SK-N-MC (cell line): ENCODE data around the gene MTG2.

Source experiments
- DNase-seq: peaks from one replicate; pipeline ENCODE4 v3.0.0-alpha.2; 2011; ENCODE audit warnings: low read depth, low spot score
- H3K27ac ChIP-seq: fragments of 200-600 bp; sonication (generic); 2 replicates; pipeline ENCODE4 v1.5.1; 2016; ENCODE audit warnings: mixed run types
- H3K36me3 ChIP-seq: fragments of 200-600 bp; sonication (generic); 2 replicates; pipeline ENCODE4 v1.6.1; 2017; ENCODE audit warnings: antibody characterized with exemption, low read length, mixed read lengths; ENCODE audit not compliant: insufficient read depth
- H3K4me3 ChIP-seq: fragments of 200-600 bp; sonication (generic); 2 replicates; pipeline ENCODE4 v1.5.1; 2016
- H3K9ac ChIP-seq: fragments of 200-600 bp; sonication (generic); 2 replicates; pipeline ENCODE4 v1.8.0; 2017; ENCODE audit warnings: mixed run types, mixed read lengths; ENCODE audit not compliant: insufficient read length
- H3K9me3 ChIP-seq: fragments of 200-600 bp; sonication (generic); 2 replicates; pipeline ENCODE4 v1.6.1; 2017; ENCODE audit warnings: low read depth, mild to moderate bottlenecking, antibody characterized with exemption, low read length, moderate library complexity, mixed read lengths
- EZH2 ChIP-seq: fragments of 200-600 bp; sonication (generic); IDR thresholded peaks from one replicate; pipeline ENCODE4 v1.6.1; 2017; ENCODE audit warnings: antibody characterized with exemption
- FOXP2 ChIP-seq: optimal IDR thresholded peaks from 2 replicates; pipeline ENCODE3; 2011; ENCODE audit warnings: mild to moderate bottlenecking, moderate library complexity; ENCODE audit not compliant: insufficient read depth; ENCODE audit errors: extremely low read length, control extremely low read depth
- POLR2AphosphoS5 ChIP-seq: IDR thresholded peaks from 2 replicates; pipeline ENCODE4 v1.6.1; 2012; ENCODE audit warnings: mild to moderate bottlenecking, low read depth, low read length, borderline replicate concordance

The MTG2 gene

DNA sequence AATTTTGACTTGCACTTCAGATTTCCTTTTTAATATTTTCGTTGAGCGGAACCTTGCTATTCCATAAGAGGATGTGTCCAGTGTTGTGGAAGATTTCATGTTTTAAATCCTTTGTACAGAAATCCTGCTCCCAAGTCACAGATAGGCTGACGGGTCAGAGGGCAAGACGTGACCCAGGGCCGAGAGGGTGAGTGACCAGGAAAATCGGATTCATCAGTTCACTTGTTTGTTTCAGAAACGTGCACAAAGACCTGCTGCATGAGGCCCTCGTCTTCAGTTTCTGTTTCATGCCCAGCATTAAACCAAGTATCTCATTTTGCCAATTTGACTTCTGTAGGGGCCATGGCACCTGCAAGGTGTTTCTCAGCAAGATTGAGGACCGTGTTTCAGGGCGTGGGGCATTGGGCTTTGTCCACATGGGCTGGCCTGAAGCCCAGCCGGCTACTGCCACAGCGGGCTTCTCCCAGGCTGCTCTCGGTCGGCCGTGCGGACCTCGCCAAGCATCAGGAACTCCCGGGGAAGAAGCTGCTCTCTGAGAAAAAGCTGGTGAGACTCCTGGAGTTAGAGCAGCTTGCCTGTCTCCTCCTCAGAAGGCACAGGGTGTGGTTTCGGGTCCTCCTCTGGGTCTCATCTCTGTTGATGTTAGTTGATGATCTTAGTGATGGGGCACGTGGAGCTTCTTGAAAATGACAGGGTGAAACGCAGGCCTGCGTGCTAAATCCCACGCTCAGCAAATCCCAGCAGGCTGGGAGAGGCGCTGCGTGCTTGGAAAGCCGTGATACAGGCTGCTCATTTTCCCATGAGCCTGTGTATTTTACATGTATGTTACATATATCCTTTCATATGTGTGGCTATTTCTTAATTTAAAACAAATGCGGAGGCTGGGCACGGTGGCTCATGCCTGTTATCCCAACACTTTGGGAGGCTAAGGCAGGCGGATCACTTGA, 10.5 kb downstream of the MTG2 start:
- no peak overlapping the region for H3K9ac ChIP-seq

DNA sequence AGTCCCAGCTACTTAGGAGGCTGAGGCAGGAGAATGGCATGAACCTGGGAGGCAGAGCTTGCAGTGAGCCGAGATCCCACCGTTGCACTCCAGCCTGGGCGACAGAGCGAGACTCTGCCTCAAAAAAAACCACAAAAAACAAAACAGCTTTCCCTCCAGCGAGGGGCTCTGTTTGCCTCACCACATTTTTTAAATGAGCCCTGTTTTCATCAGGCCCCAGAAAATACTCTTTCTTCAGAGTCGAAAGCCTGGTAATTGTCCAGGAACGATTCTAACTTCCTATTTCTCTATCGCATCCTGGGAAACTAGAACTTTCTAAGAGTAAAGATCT, 12.2 kb downstream of the MTG2 start:
- Histone ChIP-seq H3K9ac (no peak overlapping the region), H3K4me3 (no peak overlapping the region), H3K9me3 (no peaks in the 10 kb centered on the region), H3K27ac (no peak overlapping the region), H3K36me3 (peaks cover 23% of the 10 kb centered on the region; the same call in 1 of the 2 replicates)
- no peak for DNase-seq
- no peak for TF ChIP-seq POLR2AphosphoS5

More for the DNA sequence above, 10.5 kb downstream of the MTG2 start:
- DNase-seq: no peak
- TF ChIP-seq POLR2AphosphoS5: no peak
- TF ChIP-seq EZH2: no peak
- no peak for TF ChIP-seq FOXP2
- Histone ChIP-seq H3K9me3 (no peaks in the 10 kb centered on the region), H3K36me3 (peaks cover 18% of the 10 kb centered on the region; the same call in 1 of the 2 replicates), H3K4me3 (no peak overlapping the region), H3K27ac (no peak overlapping the region)

DNA sequence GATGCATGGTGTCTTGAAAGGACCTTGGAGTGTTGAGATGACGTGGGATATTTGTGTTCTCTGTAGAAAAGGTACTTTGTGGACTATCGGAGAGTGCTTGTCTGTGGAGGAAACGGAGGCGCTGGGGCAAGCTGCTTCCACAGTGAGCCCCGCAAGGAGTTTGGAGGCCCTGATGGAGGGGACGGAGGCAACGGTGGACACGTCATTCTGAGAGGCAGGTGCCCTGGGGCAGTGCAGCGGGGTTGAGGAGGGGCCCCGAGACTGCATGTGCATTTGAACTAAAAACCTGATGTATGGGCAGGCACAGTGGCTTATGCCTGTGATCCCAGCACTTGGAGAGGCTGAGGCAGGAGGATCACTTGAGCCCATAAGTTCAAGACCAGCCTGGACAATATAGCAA, 12.9 kb downstream of the MTG2 start:
- peaks cover 30% of the 10 kb centered on the region for H3K36me3 ChIP-seq
- H3K4me3 ChIP-seq: no peak overlapping the region
- no peak for TF ChIP-seq POLR2AphosphoS5
- TF ChIP-seq FOXP2: no peak
- no peak for TF ChIP-seq EZH2
- no peak for DNase-seq
- no peak overlapping the region for H3K27ac ChIP-seq
- H3K9me3 ChIP-seq: no peaks in the 10 kb centered on the region
- no peak overlapping the region for H3K9ac ChIP-seq

DNA sequence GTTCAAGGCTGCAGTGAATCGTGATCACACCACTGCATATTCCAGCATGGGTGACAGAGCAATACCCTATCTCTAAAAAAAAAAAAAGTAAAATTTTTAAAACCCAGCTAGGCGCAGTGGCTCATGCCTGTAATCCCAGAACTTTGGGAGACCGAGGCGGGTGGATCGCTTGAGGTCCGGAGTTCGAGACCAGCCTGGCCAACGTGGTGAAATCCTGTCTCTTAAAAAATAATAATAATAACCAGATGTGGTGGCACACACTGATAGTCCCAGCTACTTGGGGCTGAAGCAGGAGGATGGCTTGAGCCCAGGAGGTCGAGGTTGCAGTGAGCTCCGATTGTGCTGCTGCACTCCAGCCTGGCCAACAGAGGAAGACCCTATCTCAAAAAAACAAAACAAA, 13.5 kb downstream of the MTG2 start:
- no peak overlapping the region for H3K9ac ChIP-seq
- H3K36me3 ChIP-seq: peaks cover 34% of the 10 kb centered on the region

GRCh38 chr20:62197311-62197710, 14.5 kb downstream of the MTG2 start:
- DNase-seq: no peak
- Histone ChIP-seq H3K9me3 (no peaks in the 10 kb centered on the region), H3K9ac (no peak overlapping the region), H3K4me3 (no peak overlapping the region), H3K36me3 (peaks cover 34% of the 10 kb centered on the region), H3K27ac (no peak overlapping the region)
- no peak for TF ChIP-seq FOXP2
- no peak for TF ChIP-seq POLR2AphosphoS5
- TF ChIP-seq EZH2: no peak

More for the DNA sequence above, 13.5 kb downstream of the MTG2 start:
- H3K9me3 ChIP-seq: no peaks in the 10 kb centered on the region
- DNase-seq: no peak
- H3K4me3 ChIP-seq: no peak overlapping the region
- TF ChIP-seq EZH2 (no peak), POLR2AphosphoS5 (no peak), FOXP2 (no peak)
- no peak overlapping the region for H3K27ac ChIP-seq

- H3K27ac ChIP-seq: no peak overlapping the region
- H3K9me3 ChIP-seq: no peaks in the 10 kb centered on the region
- no peak overlapping the region for H3K4me3 ChIP-seq
- TF ChIP-seq POLR2AphosphoS5 (no peak), EZH2 (no peak), FOXP2 (no peak)
- H3K36me3 ChIP-seq: peaks cover 34% of the 10 kb centered on the region
- DNase-seq: no peak
- no peak overlapping the region for H3K9ac ChIP-seq
These were observed 15.0 kb downstream of the MTG2 start for GRCh38 chr20:62197801-62198200.

DNA sequence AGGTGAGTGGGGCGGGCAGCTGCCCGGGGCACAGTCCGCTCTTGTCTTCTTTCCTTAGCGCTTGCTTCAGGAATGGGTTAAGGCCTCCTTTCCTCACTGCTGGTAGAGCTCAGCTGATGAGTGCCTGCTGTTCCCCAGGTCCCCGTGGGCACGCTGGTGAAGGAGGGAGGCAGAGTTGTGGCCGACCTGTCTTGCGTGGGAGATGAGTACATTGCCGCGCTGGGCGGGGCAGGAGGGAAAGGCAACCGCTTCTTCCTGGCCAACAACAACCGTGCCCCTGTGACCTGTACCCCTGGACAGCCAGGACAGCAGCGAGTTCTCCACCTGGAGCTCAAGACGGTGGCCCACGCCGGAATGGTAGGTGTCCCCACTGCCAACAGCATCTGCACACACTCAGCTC, 15.7 kb downstream of the MTG2 start:
- H3K27ac ChIP-seq: no peak overlapping the region
- H3K4me3 ChIP-seq: no peak overlapping the region

DNA sequence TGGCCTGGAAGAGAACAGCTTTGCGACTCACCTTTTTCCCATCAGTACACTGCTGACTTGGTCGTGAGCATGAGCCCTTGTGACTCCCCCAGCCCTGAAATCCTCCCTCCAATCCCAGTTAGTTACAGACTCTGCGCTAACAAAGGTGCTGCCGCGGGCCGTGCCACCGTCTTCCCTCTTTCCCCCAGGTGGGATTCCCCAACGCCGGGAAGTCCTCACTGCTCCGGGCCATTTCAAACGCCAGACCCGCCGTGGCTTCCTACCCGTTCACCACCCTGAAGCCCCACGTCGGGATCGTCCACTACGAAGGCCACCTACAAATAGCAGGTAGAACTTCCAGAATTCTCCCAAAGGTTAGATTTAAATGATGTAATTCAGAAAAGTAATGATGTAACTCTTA, 16.1 kb downstream of the MTG2 start:
- H3K9me3 ChIP-seq: no peaks in the 10 kb centered on the region
- H3K27ac ChIP-seq: no peak overlapping the region
- H3K9ac ChIP-seq: no peak overlapping the region
- H3K4me3 ChIP-seq: no peak overlapping the region
- peaks cover 31% of the 10 kb centered on the region for H3K36me3 ChIP-seq
- no peak for DNase-seq
- no peak for TF ChIP-seq FOXP2
- no peak for TF ChIP-seq POLR2AphosphoS5
- no peak for TF ChIP-seq EZH2

More for the DNA sequence above, 15.7 kb downstream of the MTG2 start:
- H3K9me3 ChIP-seq: no peaks in the 10 kb centered on the region
- DNase-seq: no peak
- peaks cover 33% of the 10 kb centered on the region for H3K36me3 ChIP-seq
- H3K9ac ChIP-seq: no peak overlapping the region
- no peak for TF ChIP-seq EZH2
- no peak for TF ChIP-seq POLR2AphosphoS5
- TF ChIP-seq FOXP2: no peak

GRCh38 chr20:62200491-62201172, 17.8 kb downstream of the MTG2 start:
- no peak overlapping the region for H3K4me3 ChIP-seq
- DNase-seq: no peak
- H3K9ac ChIP-seq: no peak overlapping the region
- H3K9me3 ChIP-seq: no peaks in the 10 kb centered on the region
- H3K36me3 ChIP-seq: peaks cover 31% of the 10 kb centered on the region
- TF ChIP-seq FOXP2: no peak
- TF ChIP-seq EZH2: no peak
- no peak for TF ChIP-seq POLR2AphosphoS5
- H3K27ac ChIP-seq: no peak overlapping the region
